Heart left ventricle (tissue), 16 donors: ENCODE measurements around the gene PARD6G. TPM values are rescaled to one million over a fixed set of nuclear protein-coding genes. Genes with fewer than 3 reads are reported as not detected.

Source experiments
- ATAC-seq, 4 donors: fragments of 200-7000 bp; cut with Tn5 transposase; one replicate each; pipeline ENCODE4 v1.9.1; 2020 to 2022; ENCODE audit warnings: moderate library complexity in 4 of 4, mild to moderate bottlenecking in 3 of 4, moderate number of reproducible peaks in 1 of 4
- DNase-seq, 5 donors: peaks; one replicate each; pipeline ENCODE4 v3.0.0-alpha.2; 2020
- H3K27ac ChIP-seq, 12 donors: fragments of 200-600 bp; sonication (generic) in 4 of 12; one replicate each; pipeline versions ENCODE4 v1.5.0 to v1.8.0; 2016 to 2022; ENCODE audit warnings: mild to moderate bottlenecking in 2 of 12
- H3K27me3 ChIP-seq, 9 donors: fragments of 200-600 bp; sonication (generic) in 2 of 9; one replicate each; pipeline versions ENCODE4 v1.5.1 to v1.8.0; 2016 to 2022; ENCODE audit warnings: mild to moderate bottlenecking in 3 of 9
- H3K36me3 ChIP-seq, 9 donors: fragments of 200-600 bp; sonication (generic) in 2 of 9; one replicate each; pipeline versions ENCODE4 v1.5.0 to v1.8.0; 2018 to 2022; ENCODE audit warnings: mild to moderate bottlenecking in 2 of 9
- H3K4me1 ChIP-seq, 12 donors: fragments of 200-600 bp; sonication (generic) in 4 of 12; one replicate each; pipeline versions ENCODE4 v1.5.0 to v1.8.0; 2016 to 2022; ENCODE audit warnings: mild to moderate bottlenecking in 3 of 12
- H3K4me3 ChIP-seq, 12 donors: fragments of 200-600 bp; sonication (generic) in 4 of 12; one replicate each; pipeline versions ENCODE4 v1.5.0 to v1.8.0; 2017 to 2022; ENCODE audit warnings: mild to moderate bottlenecking in 9 of 12, moderate library complexity in 4 of 12
- H3K9me3 ChIP-seq, 12 donors: fragments of 200-600 bp; sonication (generic) in 4 of 12; one replicate each; pipeline versions ENCODE4 v1.5.0 to v1.8.0; 2016 to 2022; ENCODE audit warnings: mild to moderate bottlenecking in 1 of 12
- CTCF ChIP-seq, 12 donors: fragments of 200-600 bp; sonication (generic) in 4 of 12; IDR thresholded peaks; one replicate each; pipeline versions ENCODE4 v1.5.0 to v1.8.0; 2018 to 2022; ENCODE audit warnings: antibody characterized with exemption in 12 of 12, mild to moderate bottlenecking in 5 of 12
- POLR2A ChIP-seq, 2 donors: fragments of 450-650 bp; IDR thresholded peaks; one replicate each; pipeline ENCODE4 v1.6.1; 2017; ENCODE audit warnings: antibody characterized with exemption in 2 of 2, mild to moderate bottlenecking in 2 of 2, moderate library complexity in 2 of 2
- WGBS, 4 donors: extraction: QIAGEN DNeasy Blood & Tissue Kit in 2 of 4; methylation state at CpG; one replicate each; pipeline versions ENCODE4 v1.1.5 to v1.1.7; 2013 to 2018; 5-methylcytosine and 5-hydroxymethylcytosine counted together
- intact Hi-C, 10 donors: fragments of 100-400 bp; cut with DNase I; formaldehyde crosslinking; loops; one replicate each; pipeline versions ENCODE4 v1.11.1 to v1.14.2; 2022
- polyA plus RNA-seq, 2 donors: library from polyadenylated mRNA; stranded (reverse); fragments of 200-250 nt; gene quantifications; one replicate each; pipeline ENCODE4 v1.2.3, GENCODE V29; 2013
- total RNA-seq, 9 donors: library from RNA; depleted of rRNA in 2 of 9; stranded (reverse); fragments of >200 nt in 2 of 9; fragmentation: NEBNext Ultra II Directional in 3 of 9; extraction: Animal tissue kit (Norgen Biotek cat#: 25700) in 3 of 9; gene quantifications; one replicate each; pipeline versions ENCODE4 v1.1.0 to v1.2.4, GENCODE V29; 2016 to 2023
- donor health status: ischemic (EF 13 %, LVEDD 7.1; RV severe dilation, severe dysfunction).
- donor health status: healthy with polysubstance abuse.
- donor health status: DM: no; HTN: yes; CAD: no.
- donor health status: DM: no; HTN: no; CAD: no.
- donor health status: ischemic (EF 25% LVEDD 6.9; RV normal size, moderate dysfunction).
- donor health status: ischemic (EF 25% LVEDD 5.7; RV mildly dilated, moderate dysfunction).
- donor health status: healthy.
- donor health status: DM: yes; HTN: yes; CAD: no.
- donor health status: ischemic (EF 35%, LVEDD 5.7; RV mildly dilated, moderate dysfunction).
- donor health status: nonischemic (EF 11% LVEDD 7.7; RV severe dilation, severe dysfunction).
- donor health status: DM: yes; HTN: yes; CAD: no.
- donor health status: PGD.
- donor health status: ischemic (EF 29% LVEDD 5.4; RV normal size, mild dysfunction).
- donor health status: nonischemic (EF 23%, LVEDD 6.1; RV moderate dilation, normal function).

Gene PARD6G
- total and polyA plus RNA-seq, 11 donors = 0.69 to 4.2 (median 2.2) TPM

- DNase-seq (peak in 1 of 5 donors; percentile 6), ATAC-seq (no peak)
- Histone ChIP-seq H3K9me3 (no peaks in the 10 kb centered on the region), H3K27me3 (peaks cover 0 to 4% (median 0%) of the 10 kb centered on the region in 9 donors), H3K27ac (no peak overlapping the region), H3K4me1 (peaks cover 0 to 9% (median 4%) of the 10 kb centered on the region in 12 donors), H3K4me3 (no peak overlapping the region), H3K36me3 (no peaks in the 10 kb centered on the region)
- TF ChIP-seq POLR2A (IDR thresholded peaks at IDR 0.05) (no peak), CTCF (IDR thresholded peaks at IDR 0.05) (no peak)
- intact Hi-C loops = no loop called here
- WGBS, 4 donors = 82 to 90% (median 86%) methylated on average over 18 of the region's 18 CpGs
Observed at GRCh38 chr18:80175451-80176204, 71.7 kb downstream of the PARD6G start.

GRCh38 chr18:80173060-80173459, 74.3 kb downstream of the PARD6G start:
- Histone ChIP-seq H3K36me3 (no peaks in the 10 kb centered on the region), H3K4me1 (peaks cover 0 to 9% (median 4%) of the 10 kb centered on the region in 12 donors), H3K27me3 (peaks cover 0 to 7% (median 0%) of the 10 kb centered on the region in 9 donors), H3K4me3 (no peak overlapping the region), H3K9me3 (no peaks in the 10 kb centered on the region), H3K27ac (no peak overlapping the region)
- ATAC-seq (no peak), DNase-seq (peak in 1 of 5 donors; percentile 5)
- intact Hi-C loops = no loop called here
- TF ChIP-seq CTCF (IDR thresholded peaks at IDR 0.05) = no peak
- no peak for TF ChIP-seq POLR2A (IDR thresholded peaks at IDR 0.05)
- WGBS, 4 donors = 90 to 93% (median 93%) methylated on average over 10 of the region's 10 CpGs

GRCh38 chr18:80172056-80172455, 75.3 kb downstream of the PARD6G start:
- WGBS, 4 donors = 87 to 93% (median 89%) methylated on average over 4 of the region's 4 CpGs
- no peak for DNase-seq
- no peak overlapping the region for H3K4me3 ChIP-seq
- H3K36me3 ChIP-seq = no peaks in the 10 kb centered on the region
- intact Hi-C loops = no loop called here
- H3K27ac ChIP-seq = no peak overlapping the region
- ATAC-seq = no peak
- peaks cover 0 to 7% (median 0%) of the 10 kb centered on the region in 9 donors for H3K27me3 ChIP-seq
- no peaks in the 10 kb centered on the region for H3K9me3 ChIP-seq
- H3K4me1 ChIP-seq = peaks cover 0 to 9% (median 4%) of the 10 kb centered on the region in 12 donors
- no peak for TF ChIP-seq POLR2A (IDR thresholded peaks at IDR 0.05)
- TF ChIP-seq CTCF (IDR thresholded peaks at IDR 0.05) = no peak

GRCh38 chr18:80171054-80171872, 76.1 kb downstream of the PARD6G start:
- TF ChIP-seq POLR2A (IDR thresholded peaks at IDR 0.05) (no peak), CTCF (IDR thresholded peaks at IDR 0.05) (peak; percentile 67 to 90 (median 78))
- H3K36me3 ChIP-seq = no peaks in the 10 kb centered on the region
- no peaks in the 10 kb centered on the region for H3K9me3 ChIP-seq
- peaks cover 0 to 9% (median 4%) of the 10 kb centered on the region in 12 donors for H3K4me1 ChIP-seq
- WGBS, 4 donors = 29 to 41% (median 34%) methylated on average over 23 of the region's 23 CpGs
- intact Hi-C loops = no loop called here
- H3K27me3 ChIP-seq = peaks cover 0 to 7% (median 0%) of the 10 kb centered on the region in 9 donors
- DNase-seq (peak in 4 of 5 donors; percentile 36 to 78 (median 48)), ATAC-seq (peak in 3 of 4 donors; percentile 36 to 68 (median 67))
- H3K4me3 ChIP-seq = peak overlapping the region in 8 of 12 donors; percentile 13 to 48 (median 28)
- no peak overlapping the region for H3K27ac ChIP-seq
